ENCODE measurements around the gene TNIP2.
"Not testable (repeated sequence)": the region's sequence is repeated elsewhere in the genome, so short reads cannot be mapped to it uniquely, and the experiment has no call there.

The TNIP2 gene

GRCh38 chr4:2767705-2768074, 11.6 kb upstream of the TNIP2 start:
- no peak for DNase-seq

- DNase-seq: no peak
Observed at GRCh38 chr4:2767046-2767704, 11.0 kb upstream of the TNIP2 start.

DNA sequence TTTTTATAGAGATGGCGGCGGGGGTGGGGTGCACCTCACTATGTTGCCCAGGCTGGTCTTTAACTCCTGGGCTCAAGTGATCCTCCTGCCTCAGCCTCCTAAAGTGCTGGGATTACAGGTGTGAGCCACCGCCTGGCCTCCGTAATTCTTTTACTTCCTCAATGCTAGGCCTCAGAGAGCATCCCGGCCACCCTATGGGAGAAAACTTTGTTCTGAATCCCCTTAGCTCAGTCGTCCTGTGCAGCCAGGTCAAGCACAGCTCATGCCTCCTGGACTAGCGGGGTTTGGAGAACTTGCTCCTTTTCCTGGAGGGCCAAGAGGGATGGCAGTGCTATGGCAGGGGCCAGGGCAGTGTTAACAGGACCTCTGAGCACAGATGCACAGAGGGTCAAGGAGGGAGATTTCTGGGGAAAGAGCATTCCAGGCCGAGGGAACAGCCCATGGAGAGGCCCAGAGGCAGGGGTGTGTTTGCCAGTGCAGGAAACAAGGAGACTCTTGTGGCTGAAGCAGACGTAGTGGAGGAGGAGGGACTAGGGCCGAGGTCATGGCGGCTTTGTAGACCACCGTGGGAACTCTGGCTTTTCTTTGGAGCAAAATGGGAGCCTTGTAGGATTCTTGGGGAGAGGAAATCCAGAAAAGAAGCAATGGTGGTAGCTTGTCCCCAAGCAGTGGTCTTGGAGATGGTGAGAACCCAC, 9.8 kb upstream of the TNIP2 start:
- DNase-seq: no peak

- no peak for DNase-seq
Observed at GRCh38 chr4:2763511-2763967, 7.4 kb upstream of the TNIP2 start.

GRCh38 chr4:2762486-2763370, 6.6 kb upstream of the TNIP2 start:
- not testable (repeated sequence) for DNase-seq

- no peak for DNase-seq
Observed at GRCh38 chr4:2762048-2762447, 5.9 kb upstream of the TNIP2 start.

- DNase-seq: no peak
Observed at GRCh38 chr4:2761035-2761923, 5.1 kb upstream of the TNIP2 start.

- no peak for DNase-seq
Observed at GRCh38 chr4:2757426-2757825, 1.3 kb upstream of the TNIP2 start.

DNA sequence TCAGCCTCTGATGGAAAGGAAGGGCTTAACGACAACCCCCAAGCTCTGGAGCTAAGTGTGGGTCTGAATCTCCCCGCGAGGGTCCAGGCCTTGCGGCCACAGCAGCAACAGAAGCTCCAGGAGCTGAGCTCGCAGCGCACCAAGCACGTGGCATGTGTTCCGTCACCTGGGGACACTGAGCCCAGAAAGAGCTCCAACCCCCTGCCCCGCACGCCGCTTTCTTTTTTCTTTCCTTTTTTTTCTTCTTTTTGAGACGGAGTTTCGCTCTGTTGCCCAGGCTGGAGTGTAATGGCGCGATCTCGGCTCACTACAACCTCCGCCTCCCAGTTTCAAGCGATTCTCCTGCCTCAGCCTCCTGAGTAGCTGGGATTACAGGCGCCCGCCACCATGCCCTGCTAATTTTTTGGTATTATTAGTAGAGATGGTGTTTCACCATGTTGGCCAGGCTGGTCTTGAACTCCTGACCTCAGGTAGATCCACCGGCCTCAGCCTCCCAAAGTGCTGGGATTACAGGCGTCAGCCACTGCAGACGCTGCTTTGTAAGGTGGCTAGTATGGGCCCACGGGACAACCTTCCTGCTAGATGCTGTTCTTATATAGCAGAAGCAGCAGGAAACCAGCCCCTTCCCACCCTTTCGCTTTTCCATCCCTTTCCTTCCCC, 685 bp upstream of the TNIP2 start:
- DNase-seq: no peak

GRCh38 chr4:2754848-2755819, 1.0 kb downstream of the TNIP2 start:
- DNase-seq: no peak

GRCh38 chr4:2753436-2753835, 2.7 kb downstream of the TNIP2 start:
- DNase-seq: no peak

DNA sequence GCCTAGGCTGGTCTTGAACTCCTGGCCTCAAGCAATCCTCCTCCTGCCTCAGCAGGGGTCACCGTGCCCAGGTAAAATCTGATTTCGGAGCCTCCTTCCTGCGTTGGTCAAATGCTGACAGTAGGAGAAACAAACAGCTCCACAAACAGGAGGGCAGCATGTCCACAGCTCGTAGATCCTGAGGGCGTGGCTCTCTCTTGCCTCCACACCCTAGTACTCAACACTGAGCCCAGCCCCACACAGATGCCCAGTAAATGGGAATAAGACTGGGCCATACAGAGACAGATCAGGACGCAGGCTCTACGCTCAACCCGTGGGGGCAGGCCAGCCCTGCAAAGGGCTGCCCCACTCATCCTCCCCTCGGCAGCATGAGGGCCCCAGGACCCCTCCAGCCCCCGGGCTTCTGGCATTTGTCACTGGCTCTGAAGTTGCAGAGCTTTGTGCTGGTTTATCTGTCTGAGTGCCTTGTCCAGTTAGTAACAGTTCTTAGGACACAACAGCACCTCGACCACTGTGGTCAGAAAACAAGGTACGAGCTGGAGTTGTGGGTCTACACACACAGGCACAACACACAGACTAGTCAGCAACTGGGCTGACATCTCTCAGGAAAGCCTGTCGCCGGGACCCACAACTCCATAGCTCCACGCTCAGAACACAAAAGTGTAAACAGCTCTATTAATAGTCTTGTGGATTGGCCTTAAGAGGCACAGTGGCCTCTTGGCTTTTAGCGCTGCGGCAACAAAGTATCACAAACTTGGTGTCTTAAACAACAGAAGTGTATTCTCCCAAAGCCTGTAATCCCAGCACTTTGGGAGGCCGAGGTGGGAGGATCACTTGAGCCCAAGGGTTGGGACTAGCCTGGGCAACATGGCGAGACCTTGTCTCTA, 5.2 kb downstream of the TNIP2 start:
- DNase-seq: no peak

GRCh38 chr4:2746891-2747695, 9.0 kb downstream of the TNIP2 start:
- DNase-seq: no peak

DNA sequence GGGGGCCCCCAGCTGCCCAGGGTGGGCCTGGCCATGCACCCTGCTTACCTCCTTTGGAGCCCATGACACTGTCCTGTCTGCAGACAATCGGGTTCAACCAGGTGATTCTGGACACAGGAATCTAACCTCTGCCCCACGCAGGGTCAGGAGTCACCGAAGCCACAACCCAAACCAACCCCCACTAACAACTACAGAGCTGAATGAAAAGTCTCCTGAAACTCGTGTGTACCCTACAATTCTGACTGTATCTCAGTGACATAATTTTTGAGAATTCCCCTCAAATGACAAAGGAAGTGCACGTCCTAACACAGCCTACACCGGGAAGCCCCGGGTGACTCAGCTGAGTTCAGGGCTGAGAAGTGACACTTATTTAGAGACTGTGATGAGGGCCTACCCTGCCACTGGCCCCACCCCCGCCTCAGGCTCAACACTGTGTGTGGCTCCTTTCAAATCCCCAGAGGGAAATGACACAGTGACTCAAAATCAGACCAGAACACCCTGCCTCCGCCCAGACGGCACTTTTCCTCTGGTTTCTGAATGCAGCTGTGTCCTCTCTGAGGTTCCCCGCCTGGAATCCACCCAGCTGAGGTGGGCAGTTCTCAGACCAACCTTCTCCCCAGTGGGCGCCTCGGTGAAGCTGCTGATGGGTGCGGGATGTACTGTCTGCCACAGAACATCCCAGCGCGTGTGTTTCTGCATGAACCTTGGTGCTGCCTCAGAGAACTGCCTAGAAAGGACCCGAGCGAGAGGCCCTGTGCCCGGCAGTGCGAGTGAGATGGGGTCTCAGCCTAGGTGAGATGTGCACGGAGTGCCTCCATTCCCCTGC, 9.9 kb downstream of the TNIP2 start:
- peak; percentile 19 for DNase-seq

GRCh38 chr4:2745516-2745915, 10.6 kb downstream of the TNIP2 start:
- no peak for DNase-seq

- no peak for DNase-seq
Observed at GRCh38 chr4:2744576-2745270, 11.4 kb downstream of the TNIP2 start.

Data from fibroblast of upper back skin (primary cell).